K562 (cell line): Measurements from ENCODE around the gene HOXC11. TPM values are rescaled to one million over a fixed set of nuclear protein-coding genes. Genes with fewer than 3 reads are reported as not detected.

ENCODE experiments used
- CXXC5 ChIP-seq: fragments of 250-450 bp; sonication (Bioruptor Pico); IDR thresholded peaks from 2 replicates; pipeline ENCODE4 v1.8.0; 2022; ENCODE audit warnings: inconsistent platforms, mild to moderate bottlenecking, moderate library complexity
- DEAF1 ChIP-seq: fragments of 450-650 bp; formaldehyde crosslinking; IDR thresholded peaks from 2 replicates; pipeline ENCODE4 v1.4.0; 2020; ENCODE audit warnings: mild to moderate bottlenecking, moderate library complexity
- JUN ChIP-seq, 2 experiments: sonication (generic) in 1 of 2; formaldehyde crosslinking in 1 of 2; IDR thresholded peaks; 2 replicates each; pipeline versions ENCODE4 v1.6.1 to v1.8.0; 2012 to 2022; ENCODE audit warnings: borderline replicate concordance in 2 of 2, mild to moderate bottlenecking in 2 of 2, improper control_type of control experiment in 1 of 2, low read depth in 1 of 2, low read length in 1 of 2, missing genetic modification reagents in 1 of 2
- JUND ChIP-seq, 2 experiments: IDR thresholded peaks; 2 replicates in 1 of 2; 3 replicates in 1 of 2; pipeline ENCODE4 v1.6.1; 2011; ENCODE audit warnings: borderline replicate concordance in 2 of 2, low read depth in 2 of 2, low read length in 2 of 2, improper control_type of control experiment in 1 of 2, missing biosample characterization in 1 of 2, missing genetic modification characterization in 1 of 2, missing genetic modification reagents in 1 of 2
- MGA ChIP-seq: fragments of 450-650 bp; IDR thresholded peaks from 2 replicates; pipeline ENCODE4 v1.6.1; 2016; ENCODE audit warnings: mild to moderate bottlenecking, moderate library complexity
- MYNN ChIP-seq, 2 experiments: sonication (generic); formaldehyde crosslinking in 1 of 2; IDR thresholded peaks; 2 replicates each; pipeline versions ENCODE4 v1.5.0 to v1.6.1; 2016 to 2020; ENCODE audit warnings: antibody characterized with exemption in 1 of 2, missing genetic modification reagents in 1 of 2
- POLR3A ChIP-seq: IDR thresholded peaks from 2 replicates; pipeline ENCODE4 v1.6.1; 2011; ENCODE audit warnings: borderline replicate concordance, mild to moderate bottlenecking, moderate library complexity; ENCODE audit not compliant: insufficient read length, insufficient read depth; ENCODE audit errors: extremely low read depth
- SIN3B ChIP-seq: fragments of 450-650 bp; IDR thresholded peaks from 2 replicates; pipeline ENCODE4 v1.6.1; 2017; ENCODE audit warnings: low read depth, mild to moderate bottlenecking, moderate library complexity
- ZBTB12 ChIP-seq: fragments of 250-450 bp; sonication (Bioruptor Pico); IDR thresholded peaks from 2 replicates; pipeline ENCODE4 v1.4.0; 2020
- ZNF436 ChIP-seq: fragments of 250-450, 450-650 bp; sonication (Bioruptor Pico); formaldehyde crosslinking; IDR thresholded peaks from 2 replicates; pipeline ENCODE4 v1.7.0; 2020; ENCODE audit warnings: mild to moderate bottlenecking
- polyA plus RNA-seq, 8 experiments: library from polyadenylated mRNA; depleted of rRNA in 4 of 8; stranded (reverse) in 5 of 8; unstranded in 3 of 8; fragments of >200 nt; fragmentation: Nextera tagmentation in 2 of 8; fragmentation: Illumina TruSeq in 1 of 8; extraction: Ambion mirVana in 2 of 8; extraction: Trizol in 1 of 8; gene quantifications; 2 replicates each; pipeline versions ENCODE4 v1.2.1 to v1.2.3, GENCODE V29; 2011 to 2014; ENCODE audit warnings: inconsistent platforms in 1 of 8, missing spikeins in 1 of 8
- total RNA-seq, 7 experiments: library from RNA; depleted of rRNA in 6 of 7; stranded (reverse); fragments of >200 nt in 6 of 7; fragmentation: Illumina TruSeq in 2 of 7; extraction: Trizol in 2 of 7; gene quantifications; 2 replicates each; pipeline versions ENCODE4 v1.2.1 to v1.2.3, GENCODE V29; 2011 to 2021; ENCODE audit warnings: low replicate concordance in 1 of 7

Gene HOXC11
- total and polyA plus RNA-seq, 9 of the 15 experiments (the other 6 are each of a cell fraction or from before 2014, with no cell fraction given): not detected

GRCh38 chr12:53984901-53985691 is 12.2 kb downstream of the HOXC11 start, which contains the start of gene HOXC10 (continued):
- TF ChIP-seq MGA (peak; percentile 65), DEAF1 (CRISPR knock-in tag) (peak; percentile 74), POLR3A (no peak), ZNF436 (no peak), SIN3B (no peak), MYNN (IDR thresholded peaks at IDR 0.05) (peak; percentile 65; the same call in 1 of the 2 replicates), MYNN (CRISPR knock-in tag; IDR thresholded peaks at IDR 0.05) (no peak), CXXC5 (CRISPR knock-in tag) (peak; percentile 56), ZBTB12 (CRISPR knock-in tag) (peak; percentile 81), JUND (IDR thresholded peaks at IDR 0.05; ENCODE audit: borderline replicate concordance, low read depth, low read length) (peak; percentile 97), JUND (tag; IDR thresholded peaks at IDR 0.05; ENCODE audit: borderline replicate concordance, low read depth, low read length) (peak; percentile 92; the same call in 1 of the 3 replicates), JUN (IDR thresholded peaks at IDR 0.05; ENCODE audit: borderline replicate concordance, low read depth, low read length) (peak; percentile 92), JUN (CRISPR knock-in tag; IDR thresholded peaks at IDR 0.05; ENCODE audit: borderline replicate concordance) (no peak)
